ENCODE measurements around the gene MKLN1. TPM values are rescaled to one million over a fixed set of nuclear protein-coding genes. Genes with fewer than 3 reads are reported as not detected.

MKLN1 gene
- total and polyA plus RNA-seq, 10 of the 15 experiments (the other 5 are each of a cell fraction or from before 2014, with no cell fraction given): 13.6 to 55.8 (median 29.3) TPM

GRCh38 chr7:131281266-131282048, 46.2 kb upstream of the MKLN1 start:
- no peak overlapping the region for H3K27ac ChIP-seq (ENCODE audit: control insufficient read depth, insufficient read depth)
- H3K4me1 ChIP-seq (ENCODE audit: control insufficient read depth, insufficient read depth, low read length): no peaks in the 10 kb centered on the region
- POLR2A ChIA-PET: no interaction called here
- DNase-seq (ENCODE audit: low read depth, low spot score) (no peak), ATAC-seq (no peak), FAIRE-seq (no peak)
- in situ Hi-C loops (cut with MboI) (no loop called here), intact Hi-C loops (cut with micrococcal nuclease; ENCODE audit: unreplicated experiment) (no loop called here)
- H3K4me2 ChIP-seq (ENCODE audit: control insufficient read depth, insufficient read depth): no peak overlapping the region
- 46% methylated on average over 4 of the region's 5 CpGs for WGBS (ENCODE audit: insufficient coverage, insufficient replicate concordance, low lambda C conversion rate, missing lambda C conversion rate)
- H3K27me3 ChIP-seq (replicated peaks in 1 of 2; ENCODE audit: control insufficient read depth in 2 of 2, insufficient read depth in 2 of 2, low read length in 1 of 2): no peaks in the 10 kb centered on the region
- no TSS peak for BruUV-seq (replicated peaks)
- H3K9ac ChIP-seq (ENCODE audit: control insufficient read depth, insufficient read depth, low read length): no peak overlapping the region
- H3K36me3 ChIP-seq (ENCODE audit: control insufficient read depth in 2 of 2, insufficient read depth in 2 of 2, low read length in 1 of 2): no peaks in the 10 kb centered on the region
- no peaks in the 10 kb centered on the region for H3K9me3 ChIP-seq (replicated peaks; ENCODE audit: control insufficient read depth, insufficient read depth, low read length)
- SMC1A ChIA-PET (ENCODE audit: uncharacterized antibody, unreplicated experiment): interaction anchor here (0.7 to 0.9 kb wide), 2 partner anchors 9 to 1894 kb away, joined by 3 to 4 read pairs; no protein-coding TSS in a partner anchor
- RAD21 ChIA-PET (ENCODE audit: unreplicated experiment): interaction anchor here (0.6 kb wide), 1 partner anchor 130 kb away, joined by 3 read pairs; no protein-coding TSS in a partner anchor
- H3K4me3 ChIP-seq: no peak overlapping the region
- H3K79me2 ChIP-seq (ENCODE audit: control insufficient read depth, insufficient read depth, low read length): no peaks in the 10 kb centered on the region
- no peak overlapping the region for H2AFZ ChIP-seq (ENCODE audit: control insufficient read depth, low read depth, low read length)
- H4K20me1 ChIP-seq (ENCODE audit: control insufficient read depth, insufficient read depth): no peaks in the 10 kb centered on the region
- CTCF ChIA-PET: no interaction called here
- TF ChIP-seq PKNOX1 (IDR thresholded peaks at IDR 0.05) (no peak), KAT2A (conservative IDR thresholded peaks at IDR 0.05; ENCODE audit: control insufficient read depth, low read depth, low read length) (no peak), ZBTB33 (IDR thresholded peaks at IDR 0.05) (no peak), NFIC (IDR thresholded peaks at IDR 0.05; ENCODE audit: low read depth, low read length) (no peak), MAX (IDR thresholded peaks at IDR 0.05; ENCODE audit: low read depth, low read length) (no peak), BMI1 (IDR thresholded peaks at IDR 0.05; ENCODE audit: borderline replicate concordance) (no peak), FOXM1 (IDR thresholded peaks at IDR 0.05; ENCODE audit: low read depth, low read length) (no peak), TCF3 (IDR thresholded peaks at IDR 0.05; ENCODE audit: borderline replicate concordance, insufficient read depth, low read depth, low read length) (no peak), RAD51 (IDR thresholded peaks at IDR 0.05) (no peak), MTA2 (IDR thresholded peaks at IDR 0.05; ENCODE audit: low read depth) (no peak), ASH2L (IDR thresholded peaks at IDR 0.05; ENCODE audit: borderline replicate concordance, low read depth) (no peak), USF2 (IDR thresholded peaks at IDR 0.05; ENCODE audit: borderline replicate concordance, low read depth, low read length) (no peak), SP1 (IDR thresholded peaks at IDR 0.05; ENCODE audit: low read depth, low read length) (no peak), CEBPB (IDR thresholded peaks at IDR 0.05; ENCODE audit: borderline replicate concordance in 1 of 2, low read depth in 2 of 2, low read length in 2 of 2) (no peak), BCL3 (IDR thresholded peaks at IDR 0.05; ENCODE audit: borderline replicate concordance, insufficient read depth, low read depth, low read length, poor library complexity, severe bottlenecking) (no peak), MTA3 (IDR thresholded peaks at IDR 0.05; ENCODE audit: borderline replicate concordance, low read length) (no peak)

Data from GM12878 (cell line).